Mammary epithelial cell (primary cell): ENCODE measurements around the gene DAB2IP.

Experiments used
- CTCF ChIP-seq, 2 donors: IDR thresholded peaks in 1 of 2; conservative IDR thresholded peaks in 1 of 2; 2 replicates each; pipeline ENCODE4 v1.5.1; 2011 to 2012; ENCODE audit warnings: inconsistent platforms in 2 of 2, low read length in 2 of 2, mild to moderate bottlenecking in 2 of 2, control low read depth in 1 of 2, low read depth in 1 of 2; ENCODE audit not compliant: insufficient read depth in 1 of 2; ENCODE audit errors: extremely low read depth in 1 of 2
- EZH2 ChIP-seq: IDR thresholded peaks from 2 replicates; pipeline ENCODE4 v1.6.1; 2012; ENCODE audit warnings: low read length, inconsistent platforms, borderline replicate concordance

- no peak for TF ChIP-seq CTCF (conservative IDR thresholded peaks at IDR 0.05 in 1 of 2, IDR thresholded peaks at IDR 0.05 in 1 of 2; ENCODE audit: extremely low read depth in 1 of 2, insufficient read depth in 1 of 2, low read depth in 1 of 2, low read length in 2 of 2)
- TF ChIP-seq EZH2, result no peak
Measured at GRCh38 chr9:121812159-121812735, 160.8 kb downstream of the DAB2IP start.
